WTC11 (cell line): Measurements from ENCODE around the gene GAL.

ENCODE experiments used
- ATF1 ChIP-seq: sonication (generic); formaldehyde crosslinking; IDR thresholded peaks from 2 replicates; pipeline ENCODE4 v1.8.1; 2023; ENCODE audit warnings: mild to moderate bottlenecking, moderate library complexity, missing genetic modification reagents
- CREB1 ChIP-seq: sonication (generic); formaldehyde crosslinking; IDR thresholded peaks from 2 replicates; pipeline ENCODE4 v1.8.0; 2023; ENCODE audit warnings: mild to moderate bottlenecking, missing genetic modification reagents
- ZNF121 ChIP-seq: sonication (generic); formaldehyde crosslinking; IDR thresholded peaks from 2 replicates; pipeline ENCODE4 v1.8.0; 2023; ENCODE audit warnings: missing genetic modification reagents
- ZNF232 ChIP-seq: sonication (generic); formaldehyde crosslinking; IDR thresholded peaks from 2 replicates; pipeline ENCODE4 v1.8.0; 2022; ENCODE audit warnings: mild to moderate bottlenecking, missing genetic modification reagents
- TF ChIP-seq, protein P1 (sequence below): fragments of 200-600 bp; IDR thresholded peaks from 2 replicates; pipeline ENCODE4 v1.8.0; 2022; ENCODE audit warnings: antibody characterized with exemption
- TF ChIP-seq, protein P2 (sequence below): sonication (generic); formaldehyde crosslinking; conservative IDR thresholded peaks from 2 replicates; pipeline ENCODE4 v1.8.1; 2022; ENCODE audit warnings: mild to moderate bottlenecking, missing genetic modification reagents
- TF ChIP-seq, protein P3 (sequence below): sonication (generic); formaldehyde crosslinking; IDR thresholded peaks from 2 replicates; pipeline ENCODE4 v1.8.1; 2023; ENCODE audit warnings: mild to moderate bottlenecking, missing genetic modification reagents
- TF ChIP-seq, protein P4 (sequence below): sonication (generic); formaldehyde crosslinking; IDR thresholded peaks from 2 replicates; pipeline ENCODE4 v1.8.0; 2022; ENCODE audit warnings: mild to moderate bottlenecking, missing genetic modification reagents
- TF ChIP-seq, protein P5 (sequence below): sonication (generic); formaldehyde crosslinking; IDR thresholded peaks from 2 replicates; pipeline ENCODE4 v1.8.1; 2023; ENCODE audit warnings: mild to moderate bottlenecking, missing genetic modification reagents, borderline replicate concordance

DNA sequence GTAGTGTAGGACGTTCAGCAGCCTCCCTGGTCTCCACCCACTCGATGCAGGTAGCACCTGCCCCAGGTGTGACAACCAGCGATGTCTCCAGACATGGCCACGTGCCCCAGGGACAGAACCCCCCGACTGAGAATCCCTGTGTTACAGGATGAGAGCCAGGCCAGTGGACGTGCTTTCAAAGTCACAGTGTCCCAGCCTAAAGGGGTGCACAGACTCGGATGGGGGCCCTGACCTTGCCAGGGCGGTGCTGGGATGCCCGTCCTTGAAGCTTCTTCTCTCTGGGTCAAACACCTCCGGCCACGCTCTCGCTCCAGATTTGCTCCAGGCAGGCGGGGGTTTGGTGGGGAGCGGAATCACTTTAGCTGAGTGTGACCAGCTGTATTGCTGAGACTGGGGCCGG is 23.3 kb upstream of the GAL start:
- TF ChIP-seq ATF1 (CRISPR knock-in tag) (no peak), ZNF232 (CRISPR knock-in tag) (no peak), ZNF121 (CRISPR knock-in tag) (no peak), CREB1 (CRISPR knock-in tag) (no peak)
- TF ChIP-seq, protein P1, sequence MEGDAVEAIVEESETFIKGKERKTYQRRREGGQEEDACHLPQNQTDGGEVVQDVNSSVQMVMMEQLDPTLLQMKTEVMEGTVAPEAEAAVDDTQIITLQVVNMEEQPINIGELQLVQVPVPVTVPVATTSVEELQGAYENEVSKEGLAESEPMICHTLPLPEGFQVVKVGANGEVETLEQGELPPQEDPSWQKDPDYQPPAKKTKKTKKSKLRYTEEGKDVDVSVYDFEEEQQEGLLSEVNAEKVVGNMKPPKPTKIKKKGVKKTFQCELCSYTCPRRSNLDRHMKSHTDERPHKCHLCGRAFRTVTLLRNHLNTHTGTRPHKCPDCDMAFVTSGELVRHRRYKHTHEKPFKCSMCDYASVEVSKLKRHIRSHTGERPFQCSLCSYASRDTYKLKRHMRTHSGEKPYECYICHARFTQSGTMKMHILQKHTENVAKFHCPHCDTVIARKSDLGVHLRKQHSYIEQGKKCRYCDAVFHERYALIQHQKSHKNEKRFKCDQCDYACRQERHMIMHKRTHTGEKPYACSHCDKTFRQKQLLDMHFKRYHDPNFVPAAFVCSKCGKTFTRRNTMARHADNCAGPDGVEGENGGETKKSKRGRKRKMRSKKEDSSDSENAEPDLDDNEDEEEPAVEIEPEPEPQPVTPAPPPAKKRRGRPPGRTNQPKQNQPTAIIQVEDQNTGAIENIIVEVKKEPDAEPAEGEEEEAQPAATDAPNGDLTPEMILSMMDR: no peak
- TF ChIP-seq, protein P2, sequence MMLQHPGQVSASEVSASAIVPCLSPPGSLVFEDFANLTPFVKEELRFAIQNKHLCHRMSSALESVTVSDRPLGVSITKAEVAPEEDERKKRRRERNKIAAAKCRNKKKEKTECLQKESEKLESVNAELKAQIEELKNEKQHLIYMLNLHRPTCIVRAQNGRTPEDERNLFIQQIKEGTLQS (CRISPR knock-in tag): no peak
- TF ChIP-seq, protein P3, sequence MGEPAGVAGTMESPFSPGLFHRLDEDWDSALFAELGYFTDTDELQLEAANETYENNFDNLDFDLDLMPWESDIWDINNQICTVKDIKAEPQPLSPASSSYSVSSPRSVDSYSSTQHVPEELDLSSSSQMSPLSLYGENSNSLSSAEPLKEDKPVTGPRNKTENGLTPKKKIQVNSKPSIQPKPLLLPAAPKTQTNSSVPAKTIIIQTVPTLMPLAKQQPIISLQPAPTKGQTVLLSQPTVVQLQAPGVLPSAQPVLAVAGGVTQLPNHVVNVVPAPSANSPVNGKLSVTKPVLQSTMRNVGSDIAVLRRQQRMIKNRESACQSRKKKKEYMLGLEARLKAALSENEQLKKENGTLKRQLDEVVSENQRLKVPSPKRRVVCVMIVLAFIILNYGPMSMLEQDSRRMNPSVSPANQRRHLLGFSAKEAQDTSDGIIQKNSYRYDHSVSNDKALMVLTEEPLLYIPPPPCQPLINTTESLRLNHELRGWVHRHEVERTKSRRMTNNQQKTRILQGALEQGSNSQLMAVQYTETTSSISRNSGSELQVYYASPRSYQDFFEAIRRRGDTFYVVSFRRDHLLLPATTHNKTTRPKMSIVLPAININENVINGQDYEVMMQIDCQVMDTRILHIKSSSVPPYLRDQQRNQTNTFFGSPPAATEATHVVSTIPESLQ (CRISPR knock-in tag): no peak
- TF ChIP-seq, protein P4, sequence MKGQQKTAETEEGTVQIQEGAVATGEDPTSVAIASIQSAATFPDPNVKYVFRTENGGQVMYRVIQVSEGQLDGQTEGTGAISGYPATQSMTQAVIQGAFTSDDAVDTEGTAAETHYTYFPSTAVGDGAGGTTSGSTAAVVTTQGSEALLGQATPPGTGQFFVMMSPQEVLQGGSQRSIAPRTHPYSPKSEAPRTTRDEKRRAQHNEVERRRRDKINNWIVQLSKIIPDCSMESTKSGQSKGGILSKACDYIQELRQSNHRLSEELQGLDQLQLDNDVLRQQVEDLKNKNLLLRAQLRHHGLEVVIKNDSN (CRISPR knock-in tag): no peak
- TF ChIP-seq, protein P5, sequence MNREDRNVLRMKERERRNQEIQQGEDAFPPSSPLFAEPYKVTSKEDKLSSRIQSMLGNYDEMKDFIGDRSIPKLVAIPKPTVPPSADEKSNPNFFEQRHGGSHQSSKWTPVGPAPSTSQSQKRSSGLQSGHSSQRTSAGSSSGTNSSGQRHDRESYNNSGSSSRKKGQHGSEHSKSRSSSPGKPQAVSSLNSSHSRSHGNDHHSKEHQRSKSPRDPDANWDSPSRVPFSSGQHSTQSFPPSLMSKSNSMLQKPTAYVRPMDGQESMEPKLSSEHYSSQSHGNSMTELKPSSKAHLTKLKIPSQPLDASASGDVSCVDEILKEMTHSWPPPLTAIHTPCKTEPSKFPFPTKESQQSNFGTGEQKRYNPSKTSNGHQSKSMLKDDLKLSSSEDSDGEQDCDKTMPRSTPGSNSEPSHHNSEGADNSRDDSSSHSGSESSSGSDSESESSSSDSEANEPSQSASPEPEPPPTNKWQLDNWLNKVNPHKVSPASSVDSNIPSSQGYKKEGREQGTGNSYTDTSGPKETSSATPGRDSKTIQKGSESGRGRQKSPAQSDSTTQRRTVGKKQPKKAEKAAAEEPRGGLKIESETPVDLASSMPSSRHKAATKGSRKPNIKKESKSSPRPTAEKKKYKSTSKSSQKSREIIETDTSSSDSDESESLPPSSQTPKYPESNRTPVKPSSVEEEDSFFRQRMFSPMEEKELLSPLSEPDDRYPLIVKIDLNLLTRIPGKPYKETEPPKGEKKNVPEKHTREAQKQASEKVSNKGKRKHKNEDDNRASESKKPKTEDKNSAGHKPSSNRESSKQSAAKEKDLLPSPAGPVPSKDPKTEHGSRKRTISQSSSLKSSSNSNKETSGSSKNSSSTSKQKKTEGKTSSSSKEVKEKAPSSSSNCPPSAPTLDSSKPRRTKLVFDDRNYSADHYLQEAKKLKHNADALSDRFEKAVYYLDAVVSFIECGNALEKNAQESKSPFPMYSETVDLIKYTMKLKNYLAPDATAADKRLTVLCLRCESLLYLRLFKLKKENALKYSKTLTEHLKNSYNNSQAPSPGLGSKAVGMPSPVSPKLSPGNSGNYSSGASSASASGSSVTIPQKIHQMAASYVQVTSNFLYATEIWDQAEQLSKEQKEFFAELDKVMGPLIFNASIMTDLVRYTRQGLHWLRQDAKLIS (CRISPR knock-in tag): no peak
